DND-41 (cell line): ENCODE data around the gene SCART1.
"Not testable (repeated sequence)": the region's sequence is repeated elsewhere in the genome, so short reads cannot be mapped to it uniquely, and the experiment has no call there.

Source experiments
- CTCF ChIP-seq: IDR thresholded peaks from 2 replicates; pipeline ENCODE4 v1.5.1; 2012; ENCODE audit warnings: borderline replicate concordance, low read length, moderate library complexity, mild to moderate bottlenecking; ENCODE audit not compliant: poor library complexity, severe bottlenecking; ENCODE audit errors: extremely low read depth
- EZH2 ChIP-seq: IDR thresholded peaks from 3 replicates; pipeline ENCODE4 v1.6.1; 2012; ENCODE audit warnings: borderline replicate concordance, low read depth, mild to moderate bottlenecking, moderate library complexity, low read length, inconsistent platforms; ENCODE audit not compliant: severe bottlenecking

GRCh38 chr10:133497363-133497762, 43.6 kb downstream of the SCART1 start:
- TF ChIP-seq CTCF, EZH2: not testable (repeated sequence)
